GM18508 (cell line): ENCODE measurements around the gene ZBTB44.
"Not testable (repeated sequence)": the region's sequence is repeated elsewhere in the genome, so short reads cannot be mapped to it uniquely, and the experiment has no call there.

ENCODE experiments used
- ATAC-seq: cut with Tn5 transposase; IDR thresholded peaks from one replicate; pipeline ENCODE4 v1.9.1; 2021; ENCODE audit warnings: moderate number of reproducible peaks; ENCODE audit not compliant: insufficient read depth, unreplicated experiment

Gene ZBTB44

GRCh38 chr11:130251763-130252162 is 63.0 kb downstream of the ZBTB44 start:
- ATAC-seq, result not testable (repeated sequence)

GRCh38 chr11:130249929-130250328 is 64.8 kb downstream of the ZBTB44 start:
- not testable (repeated sequence) for ATAC-seq

- no peak for ATAC-seq
Measured at GRCh38 chr11:130249371-130249770, 65.3 kb downstream of the ZBTB44 start.

- no peak for ATAC-seq
Measured at GRCh38 chr11:130247319-130247718, 67.4 kb downstream of the ZBTB44 start.

GRCh38 chr11:130246738-130247137 is 68.0 kb downstream of the ZBTB44 start:
- no peak for ATAC-seq

- ATAC-seq, result no peak
Measured at GRCh38 chr11:130246270-130246669, 68.4 kb downstream of the ZBTB44 start.

- ATAC-seq, result not testable (repeated sequence)
Measured at GRCh38 chr11:130245375-130245774, 69.3 kb downstream of the ZBTB44 start.

- no peak for ATAC-seq
Measured at GRCh38 chr11:130244848-130245247, 69.9 kb downstream of the ZBTB44 start.

- no peak for ATAC-seq
Measured at GRCh38 chr11:130243816-130244215, 70.9 kb downstream of the ZBTB44 start.

GRCh38 chr11:130241713-130242112 is 73.0 kb downstream of the ZBTB44 start:
- no peak for ATAC-seq

- no peak for ATAC-seq
Measured at GRCh38 chr11:130237282-130238006, 77.3 kb downstream of the ZBTB44 start.

- no peak for ATAC-seq
Measured at GRCh38 chr11:130234315-130234714, 80.4 kb downstream of the ZBTB44 start.

GRCh38 chr11:130233888-130234287 is 80.8 kb downstream of the ZBTB44 start:
- ATAC-seq, result not testable (repeated sequence)

- ATAC-seq, result not testable (repeated sequence)
Measured at GRCh38 chr11:130233486-130233885, 81.2 kb downstream of the ZBTB44 start.

- no peak for ATAC-seq
Measured at GRCh38 chr11:130227373-130227772, 87.3 kb downstream of the ZBTB44 start.

GRCh38 chr11:130223291-130223971 is 91.3 kb downstream of the ZBTB44 start:
- no peak for ATAC-seq

GRCh38 chr11:130220311-130221035 is 94.2 kb downstream of the ZBTB44 start:
- no peak for ATAC-seq

- no peak for ATAC-seq
Measured at GRCh38 chr11:130219148-130219547, 95.6 kb downstream of the ZBTB44 start.

GRCh38 chr11:130218501-130219070 is 96.1 kb downstream of the ZBTB44 start:
- ATAC-seq, result no peak

- ATAC-seq, result no peak
Measured at GRCh38 chr11:130217133-130218031, 97.3 kb downstream of the ZBTB44 start.
